Astrocyte of the cerebellum (primary cell): Measurements from ENCODE around the gene GMDS.

Source experiments
- DNase-seq: peaks from one replicate; pipeline ENCODE4 v3.0.0-alpha.2; 2011; ENCODE audit warnings: low read depth
- H3K4me3 ChIP-seq: 2 replicates; pipeline ENCODE4 v1.5.1; 2011; ENCODE audit warnings: mild to moderate bottlenecking, low read depth, low read length, moderate library complexity
- in situ Hi-C: cut with HindIII; loops from 2 replicates; pipeline ENCODE4 v1.10.0; 2017; ENCODE audit warnings: low sequenced_read_pairs
- TF ChIP-seq, protein P1 (sequence below): IDR thresholded peaks from 2 replicates; pipeline ENCODE4 v1.5.1; 2012; ENCODE audit warnings: low read length, low read depth, moderate library complexity, mild to moderate bottlenecking; ENCODE audit errors: missing control alignments

The GMDS gene

GRCh38 chr6:1945235-1945832 is 300.1 kb downstream of the GMDS start:
- in situ Hi-C loops, result no loop called here
- TF ChIP-seq, protein P1, sequence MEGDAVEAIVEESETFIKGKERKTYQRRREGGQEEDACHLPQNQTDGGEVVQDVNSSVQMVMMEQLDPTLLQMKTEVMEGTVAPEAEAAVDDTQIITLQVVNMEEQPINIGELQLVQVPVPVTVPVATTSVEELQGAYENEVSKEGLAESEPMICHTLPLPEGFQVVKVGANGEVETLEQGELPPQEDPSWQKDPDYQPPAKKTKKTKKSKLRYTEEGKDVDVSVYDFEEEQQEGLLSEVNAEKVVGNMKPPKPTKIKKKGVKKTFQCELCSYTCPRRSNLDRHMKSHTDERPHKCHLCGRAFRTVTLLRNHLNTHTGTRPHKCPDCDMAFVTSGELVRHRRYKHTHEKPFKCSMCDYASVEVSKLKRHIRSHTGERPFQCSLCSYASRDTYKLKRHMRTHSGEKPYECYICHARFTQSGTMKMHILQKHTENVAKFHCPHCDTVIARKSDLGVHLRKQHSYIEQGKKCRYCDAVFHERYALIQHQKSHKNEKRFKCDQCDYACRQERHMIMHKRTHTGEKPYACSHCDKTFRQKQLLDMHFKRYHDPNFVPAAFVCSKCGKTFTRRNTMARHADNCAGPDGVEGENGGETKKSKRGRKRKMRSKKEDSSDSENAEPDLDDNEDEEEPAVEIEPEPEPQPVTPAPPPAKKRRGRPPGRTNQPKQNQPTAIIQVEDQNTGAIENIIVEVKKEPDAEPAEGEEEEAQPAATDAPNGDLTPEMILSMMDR, result no peak
- DNase-seq, result no peak
- no peak overlapping the region for H3K4me3 ChIP-seq

- in situ Hi-C loops, result no loop called here
- DNase-seq, result no peak
- TF ChIP-seq, protein P1, result no peak
These were observed 302.6 kb downstream of the GMDS start for GRCh38 chr6:1942834-1943233.

GRCh38 chr6:1941534-1941933 is 303.9 kb downstream of the GMDS start:
- in situ Hi-C loops, result no loop called here
- H3K4me3 ChIP-seq, result no peak overlapping the region

More at GRCh38 chr6:1942834-1943233, 302.6 kb downstream of the GMDS start:
- H3K4me3 ChIP-seq, result no peak overlapping the region

GRCh38 chr6:1940381-1940780 is 305.0 kb downstream of the GMDS start:
- TF ChIP-seq, protein P1, result no peak
- no peak overlapping the region for H3K4me3 ChIP-seq
- in situ Hi-C loops, result no loop called here
- peak; percentile 18 for DNase-seq

More at GRCh38 chr6:1941534-1941933, 303.9 kb downstream of the GMDS start:
- DNase-seq, result no peak
- TF ChIP-seq, protein P1, result no peak

DNA sequence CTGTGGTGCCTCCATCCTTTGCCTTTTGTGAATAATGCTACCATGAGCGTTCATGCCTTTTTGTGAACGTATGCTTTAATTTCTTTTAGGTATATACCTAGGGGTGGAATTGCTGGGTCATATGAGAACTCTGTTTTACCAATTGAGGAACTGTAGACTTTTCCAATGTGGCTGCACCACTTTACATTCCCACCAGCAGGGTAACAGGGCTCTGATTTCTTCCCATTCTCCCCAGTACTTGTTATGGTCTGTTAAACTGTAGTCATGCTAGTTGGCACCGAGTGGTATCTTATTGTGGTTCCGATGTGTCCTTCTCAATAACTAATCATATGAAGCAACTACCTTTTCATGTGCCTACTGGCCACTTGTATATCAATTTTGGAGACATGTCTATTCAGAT is 312.1 kb downstream of the GMDS start:
- no peak overlapping the region for H3K4me3 ChIP-seq
- TF ChIP-seq, protein P1, result no peak
- no peak for DNase-seq
- in situ Hi-C loops, result no loop called here

- in situ Hi-C loops, result no loop called here
- TF ChIP-seq, protein P1, result no peak
- no peak overlapping the region for H3K4me3 ChIP-seq
- DNase-seq, result no peak
These were observed 313.6 kb downstream of the GMDS start for GRCh38 chr6:1931817-1932216.
